ENCODE data around the gene ECI1. TPM values are rescaled to one million over a fixed set of nuclear protein-coding genes. Genes with fewer than 3 reads are reported as not detected.

Gene ECI1
- total RNA-seq, 4 donors from 2014 or later: 32.4 to 96.5 (median 49.8) TPM

DNA sequence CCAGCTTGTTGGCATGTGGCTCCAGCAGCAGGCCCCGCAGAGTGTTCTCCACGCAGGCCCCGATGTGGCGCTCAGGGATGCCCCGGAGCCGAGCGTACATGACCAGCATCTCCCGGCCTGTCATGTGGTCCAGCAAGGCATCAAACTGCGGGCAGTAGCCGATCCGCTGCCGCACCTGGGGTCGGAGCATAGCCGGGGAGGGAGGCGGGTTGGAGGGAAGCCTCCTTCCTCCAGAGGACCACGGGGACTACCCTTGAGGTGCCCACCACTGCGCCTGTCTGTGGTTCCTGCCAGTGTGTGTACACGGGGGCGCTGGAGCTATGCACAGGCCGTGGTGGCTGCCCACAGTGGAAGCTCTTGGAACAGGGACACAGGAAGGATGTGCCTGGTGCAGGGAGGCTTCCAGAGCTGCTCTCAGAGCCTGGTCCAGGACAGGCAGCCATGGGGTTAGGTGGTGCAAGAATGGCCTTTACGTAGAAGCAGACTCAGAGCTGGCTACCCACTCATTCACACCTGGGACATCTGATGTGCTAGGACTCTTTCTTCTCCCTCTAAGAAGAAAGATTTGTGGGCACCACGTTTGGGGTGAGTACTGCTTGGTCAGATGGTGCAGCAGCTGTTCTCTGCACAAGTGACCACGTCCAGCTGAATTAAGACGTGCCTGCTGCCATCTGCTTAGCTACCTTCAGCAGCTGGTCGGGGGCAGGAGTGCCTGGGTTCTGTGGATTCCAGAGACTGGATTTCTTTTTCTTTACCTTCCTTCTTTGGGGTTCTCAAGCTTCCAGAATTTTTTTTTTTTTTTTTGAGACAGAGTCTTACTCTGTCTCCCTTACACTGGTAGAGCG is 27.8 kb upstream of the ECI1 start:
- TF ChIP-seq, protein P1, sequence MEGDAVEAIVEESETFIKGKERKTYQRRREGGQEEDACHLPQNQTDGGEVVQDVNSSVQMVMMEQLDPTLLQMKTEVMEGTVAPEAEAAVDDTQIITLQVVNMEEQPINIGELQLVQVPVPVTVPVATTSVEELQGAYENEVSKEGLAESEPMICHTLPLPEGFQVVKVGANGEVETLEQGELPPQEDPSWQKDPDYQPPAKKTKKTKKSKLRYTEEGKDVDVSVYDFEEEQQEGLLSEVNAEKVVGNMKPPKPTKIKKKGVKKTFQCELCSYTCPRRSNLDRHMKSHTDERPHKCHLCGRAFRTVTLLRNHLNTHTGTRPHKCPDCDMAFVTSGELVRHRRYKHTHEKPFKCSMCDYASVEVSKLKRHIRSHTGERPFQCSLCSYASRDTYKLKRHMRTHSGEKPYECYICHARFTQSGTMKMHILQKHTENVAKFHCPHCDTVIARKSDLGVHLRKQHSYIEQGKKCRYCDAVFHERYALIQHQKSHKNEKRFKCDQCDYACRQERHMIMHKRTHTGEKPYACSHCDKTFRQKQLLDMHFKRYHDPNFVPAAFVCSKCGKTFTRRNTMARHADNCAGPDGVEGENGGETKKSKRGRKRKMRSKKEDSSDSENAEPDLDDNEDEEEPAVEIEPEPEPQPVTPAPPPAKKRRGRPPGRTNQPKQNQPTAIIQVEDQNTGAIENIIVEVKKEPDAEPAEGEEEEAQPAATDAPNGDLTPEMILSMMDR (IDR thresholded peaks at IDR 0.05; ENCODE audit: low read depth): no peak

DNA sequence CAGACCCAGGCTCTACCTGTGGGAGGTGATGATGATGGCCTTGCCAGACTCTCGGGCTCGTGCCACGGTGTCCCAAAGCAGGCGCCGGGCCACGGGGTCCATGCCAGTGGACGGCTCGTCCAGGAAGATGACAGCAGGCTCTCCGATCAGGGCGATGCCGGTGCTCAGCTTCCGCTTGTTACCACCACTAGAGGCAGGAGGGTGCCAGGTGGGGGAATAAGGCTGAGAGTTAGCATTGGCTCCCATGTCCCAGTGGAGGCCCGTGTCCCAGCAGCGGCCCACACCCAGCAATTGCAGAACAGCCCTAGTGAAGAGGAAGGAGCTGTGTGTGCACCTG is 26.9 kb upstream of the ECI1 start:
- TF ChIP-seq, protein P1 (IDR thresholded peaks at IDR 0.05; ENCODE audit: low read depth): no peak

DNA sequence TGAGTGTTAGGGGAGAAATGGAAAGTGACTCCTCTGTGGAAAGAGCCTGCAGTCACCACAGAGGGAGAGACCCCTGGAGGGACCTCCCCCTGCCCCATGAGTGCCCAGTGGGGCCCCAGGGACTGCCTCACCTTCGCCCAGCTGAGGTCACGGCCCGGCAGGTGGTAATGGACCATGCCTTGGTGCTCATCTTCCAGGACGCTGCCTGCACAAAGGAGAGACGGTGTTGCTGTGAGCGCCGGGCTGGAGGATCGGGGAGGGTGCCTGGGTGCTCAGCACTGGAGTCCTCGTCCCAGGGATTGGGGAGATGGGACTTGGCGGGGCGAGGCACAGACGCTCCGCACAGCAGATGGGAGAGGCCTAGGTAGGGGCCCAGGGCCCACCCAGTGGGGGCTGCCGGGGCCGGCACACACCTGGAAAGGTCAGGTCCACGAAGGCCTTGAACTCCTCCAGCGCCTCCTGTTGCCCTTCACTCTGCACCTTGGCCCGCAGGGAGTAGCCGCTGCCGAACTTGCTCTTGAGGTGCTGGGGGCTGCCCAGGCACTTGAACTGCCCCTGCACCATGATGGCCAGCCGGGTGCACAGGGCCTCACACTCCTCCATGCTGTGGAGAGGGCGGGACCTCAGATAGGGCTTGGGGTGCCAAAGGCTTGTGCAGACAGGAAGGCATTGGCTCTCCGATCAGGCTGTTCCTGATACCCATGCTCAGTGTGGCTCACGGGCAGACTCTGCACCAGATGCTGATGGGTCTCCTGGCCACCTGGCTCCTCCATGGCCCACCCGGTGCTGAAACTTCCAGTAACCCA is 26.3 kb upstream of the ECI1 start:
- TF ChIP-seq, protein P1 (IDR thresholded peaks at IDR 0.05; ENCODE audit: low read depth): no peak

DNA sequence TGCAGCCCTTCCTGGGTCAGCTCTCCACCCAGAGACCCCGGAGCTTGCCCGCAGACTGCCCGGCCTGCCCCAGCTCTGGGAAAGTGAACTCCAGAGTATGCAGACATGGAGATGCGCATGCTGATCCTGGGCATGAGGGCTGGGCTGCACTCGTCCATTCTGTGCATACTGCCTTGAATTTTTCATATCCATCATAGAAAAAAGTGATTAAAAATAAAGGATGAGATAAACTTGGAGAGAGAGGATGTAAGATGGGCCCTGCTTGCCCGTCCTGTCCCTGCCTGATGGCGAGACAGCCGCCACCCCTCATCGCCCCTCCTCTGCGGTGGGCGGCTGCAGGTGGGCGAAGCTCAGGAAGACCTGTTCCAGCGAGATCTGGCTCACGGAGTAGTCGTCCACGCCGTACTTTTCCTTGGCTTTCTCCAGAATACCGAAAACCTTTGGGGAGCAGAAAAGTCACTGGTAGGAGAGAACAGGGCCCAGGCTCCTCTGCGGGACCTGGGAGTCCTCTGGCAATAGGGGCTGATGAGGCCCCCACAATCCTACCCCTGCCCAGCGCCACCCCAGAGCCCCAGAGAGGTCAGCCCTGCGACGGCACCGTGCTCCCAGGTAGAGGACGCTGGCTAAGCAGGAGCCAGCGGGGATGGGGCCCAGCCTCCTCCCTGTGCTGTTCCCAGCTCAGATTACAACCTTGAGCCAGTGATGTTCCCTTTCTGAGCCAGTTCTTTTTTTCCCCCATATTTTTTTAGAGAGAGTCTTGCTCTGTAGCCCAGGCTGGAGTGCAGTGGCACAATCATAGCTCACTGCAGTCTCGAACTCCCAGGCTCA is 25.2 kb upstream of the ECI1 start:
- TF ChIP-seq, protein P1 (IDR thresholded peaks at IDR 0.05; ENCODE audit: low read depth): no peak

DNA sequence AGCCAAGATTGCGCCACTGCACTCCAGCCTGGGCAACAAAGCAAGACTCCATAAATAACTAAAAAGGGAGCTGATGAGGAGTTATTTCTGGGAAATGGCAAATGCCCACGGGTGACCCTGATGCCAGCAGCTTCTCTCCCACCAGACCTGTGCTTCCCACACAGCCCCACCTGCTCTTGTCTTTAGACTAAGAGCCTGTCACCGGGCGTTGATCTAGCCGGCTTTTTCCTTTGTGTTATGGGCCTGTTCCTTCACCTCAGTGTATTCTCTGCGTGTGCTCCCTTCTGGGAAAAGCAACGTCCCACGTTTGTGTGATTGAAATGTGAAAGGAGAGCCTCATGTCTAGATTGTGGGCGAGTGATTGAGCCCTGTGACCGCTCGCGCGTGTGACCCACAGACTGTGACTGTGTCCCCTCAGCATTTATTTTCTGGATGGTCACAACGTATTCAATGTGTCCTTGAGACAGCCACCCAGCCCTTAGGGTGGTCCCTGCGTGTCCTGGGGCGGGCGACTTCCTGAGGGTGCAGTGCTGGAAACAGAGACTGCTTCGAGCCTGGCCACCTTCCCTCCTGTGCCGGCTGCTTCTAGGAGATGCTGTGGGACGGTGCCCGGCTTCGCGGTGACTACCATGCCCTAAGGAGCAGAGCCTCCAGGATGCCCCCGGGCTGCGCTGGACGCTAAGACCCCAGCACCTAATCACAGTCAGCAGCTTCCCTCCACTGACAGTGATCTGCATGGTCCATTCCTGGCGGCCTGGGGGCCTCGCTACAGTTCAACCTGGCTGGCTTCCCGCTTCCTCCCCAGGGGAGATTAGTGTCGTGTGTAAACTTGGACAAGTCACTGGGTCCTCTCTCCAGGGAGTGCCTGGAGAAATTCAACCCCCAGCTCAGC is 24.3 kb upstream of the ECI1 start:
- TF ChIP-seq, protein P1 (IDR thresholded peaks at IDR 0.05; ENCODE audit: low read depth): no peak

DNA sequence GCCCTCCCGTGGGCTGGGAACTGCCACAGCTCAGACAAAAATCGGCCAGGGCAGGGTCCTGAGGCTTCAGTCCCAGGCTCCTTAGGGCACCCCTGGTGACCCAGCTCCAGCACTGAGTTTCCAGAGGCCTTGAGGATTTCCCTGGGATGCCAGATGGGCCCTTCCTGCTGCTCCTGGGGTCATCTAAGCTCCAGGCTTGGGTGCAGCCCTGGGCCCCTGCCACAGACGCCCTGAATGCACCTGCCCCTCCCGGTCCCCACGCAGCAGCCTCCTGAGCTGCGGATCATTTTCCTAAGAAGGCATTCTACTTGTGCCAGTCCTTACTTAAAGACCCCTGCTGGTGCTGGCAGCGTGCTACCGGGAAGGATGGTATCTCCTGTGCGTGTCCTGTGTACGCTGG is 22.5 kb upstream of the ECI1 start:
- TF ChIP-seq, protein P1 (IDR thresholded peaks at IDR 0.05; ENCODE audit: low read depth): no peak

Measured in subcutaneous adipose tissue (tissue), 4 donors.